AML-193 (cell line): ENCODE results near the gene ZC3H18.
"Not testable (repeated sequence)": the region's sequence is repeated elsewhere in the genome, so short reads cannot be mapped to it uniquely, and the experiment has no call there.

Experiments used
- DNase-seq, 2 experiments: peaks; one replicate each; lab custom pipeline; 2025; lab: John Stamatoyannopoulos, UW

ZC3H18 gene

GRCh38 chr16:88606148-88606757 lies 36.0 kb downstream of the ZC3H18 start:
- DNase-seq = no peak

GRCh38 chr16:88608076-88608475 lies 37.9 kb downstream of the ZC3H18 start:
- DNase-seq = no peak

DNA sequence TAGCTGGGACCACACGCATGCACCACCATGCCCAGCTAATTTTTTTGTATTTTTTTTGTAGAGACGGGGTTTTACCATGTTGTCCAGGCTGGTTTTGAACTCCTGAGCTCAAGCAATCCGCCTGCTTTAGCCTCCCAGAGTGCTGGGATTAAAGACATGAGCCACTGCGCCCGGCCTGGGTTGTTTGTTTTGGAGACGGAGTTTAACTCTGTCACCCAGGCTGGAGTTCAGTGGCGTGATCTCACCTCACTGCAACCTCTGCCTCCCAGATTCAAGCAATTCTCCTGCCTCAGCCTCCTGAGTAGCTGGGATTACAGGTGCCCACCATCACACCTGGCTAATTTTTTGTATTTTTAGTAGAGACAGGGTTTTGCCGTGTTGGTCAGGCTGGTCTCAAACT lies 39.2 kb downstream of the ZC3H18 start:
- DNase-seq = not testable (repeated sequence)

DNA sequence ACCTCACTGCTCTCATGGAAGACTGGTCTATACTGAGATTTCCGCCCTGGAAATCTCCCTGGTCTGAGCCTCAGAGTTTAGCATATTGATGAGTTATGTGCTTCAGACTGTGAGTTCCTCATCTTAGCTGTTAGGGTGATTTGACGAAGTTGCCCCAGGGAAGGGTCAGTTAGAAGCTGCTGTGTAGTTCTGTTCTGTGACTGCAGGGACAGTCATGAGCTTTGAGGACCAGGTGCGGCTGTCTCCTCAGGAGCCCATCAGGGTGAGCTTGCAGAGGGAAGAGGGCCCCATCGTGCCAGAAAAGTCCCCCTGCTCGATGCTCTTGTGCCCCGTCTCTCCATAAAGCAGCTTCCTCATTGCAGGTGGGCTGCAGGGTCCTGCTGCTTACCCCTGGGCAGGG lies 39.9 kb downstream of the ZC3H18 start:
- DNase-seq = no peak

DNA sequence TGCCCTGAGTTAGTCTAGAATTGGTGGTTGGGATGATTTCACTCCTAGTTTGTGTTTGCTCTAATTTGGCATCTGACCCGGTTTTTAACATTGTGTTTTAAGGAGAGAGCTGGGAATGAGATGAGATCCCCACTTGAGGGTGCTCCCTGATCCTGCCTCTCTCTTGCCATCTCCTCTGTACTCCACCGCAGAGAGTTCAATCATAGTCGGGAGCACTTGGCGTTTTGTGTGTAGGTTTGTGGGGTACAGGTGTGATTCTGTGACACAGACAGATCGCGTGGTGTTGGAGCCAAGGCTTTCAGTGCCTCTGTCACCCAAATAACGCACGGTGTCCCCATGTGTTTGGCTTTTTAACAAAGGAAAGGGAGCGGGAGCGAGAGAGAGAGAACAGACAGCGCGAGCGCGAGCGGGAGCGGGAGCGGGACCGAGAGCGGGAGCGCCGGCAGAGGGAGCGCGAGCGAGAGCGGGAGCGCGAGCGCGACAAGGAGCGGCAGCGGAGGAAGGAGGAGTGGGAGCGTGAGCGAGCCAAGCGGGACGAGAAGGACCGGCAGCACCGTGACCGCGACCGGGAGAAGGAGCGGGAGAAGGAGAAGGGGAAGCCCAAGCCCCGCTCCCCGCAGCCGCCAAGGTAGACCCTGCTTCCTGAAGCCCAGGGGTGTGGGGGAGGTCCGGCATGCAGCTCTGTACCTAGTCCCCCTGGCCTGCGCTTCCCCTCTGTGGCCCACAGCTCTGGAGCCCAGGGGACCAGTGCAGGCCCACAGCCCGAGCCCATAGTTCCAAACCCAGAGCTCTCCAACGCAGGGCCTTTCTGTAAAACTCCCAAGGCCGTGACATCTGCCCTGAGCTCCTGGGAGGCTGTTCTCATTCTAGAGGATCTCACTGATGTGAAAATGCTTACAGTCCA lies 41.0 kb downstream of the ZC3H18 start:
- no peak for DNase-seq

- no peak for DNase-seq
These were observed 43.1 kb downstream of the ZC3H18 start for GRCh38 chr16:88613293-88613692.

DNA sequence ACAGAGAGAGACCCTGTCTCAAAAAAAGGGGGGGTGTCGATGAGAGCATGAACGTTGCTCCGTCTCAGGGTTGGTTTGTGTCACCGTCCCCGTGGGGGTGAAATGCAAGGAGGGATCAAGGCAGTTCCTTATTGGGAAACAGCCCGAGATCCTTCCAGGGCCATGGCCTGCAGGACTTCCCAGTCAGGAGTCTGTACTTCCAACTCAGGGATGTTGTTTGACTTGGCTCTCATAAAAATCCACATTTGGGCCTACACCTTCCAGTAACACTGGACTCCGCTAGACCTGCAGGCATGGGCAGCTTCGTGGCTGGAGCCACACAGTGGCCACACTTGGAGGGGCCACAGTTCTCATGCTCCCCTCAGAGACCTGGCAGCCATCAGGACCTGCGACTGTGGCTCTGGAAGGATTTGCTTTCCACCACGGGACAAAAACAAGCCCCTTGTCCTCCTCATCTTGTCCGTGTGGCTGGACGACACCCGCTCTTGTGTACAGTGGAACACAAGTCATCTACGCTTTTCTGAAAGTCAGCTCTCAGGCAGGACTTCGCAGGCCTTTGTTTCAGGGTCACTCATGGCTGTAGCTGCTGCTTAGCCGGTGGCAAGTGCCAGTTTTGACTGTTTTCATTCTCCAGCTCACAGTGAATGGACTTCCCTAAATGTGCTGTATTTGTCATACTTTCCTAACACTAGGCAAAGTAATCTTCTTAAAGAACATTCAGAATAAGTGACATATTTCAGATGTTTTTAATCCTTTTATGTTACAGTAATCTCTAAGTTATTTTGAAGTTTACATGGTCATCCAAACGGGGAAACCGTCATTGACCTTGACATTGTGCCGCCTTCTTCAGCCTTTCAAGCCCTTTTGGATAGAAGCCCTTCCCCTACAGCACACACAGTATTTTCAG lies 44.0 kb downstream of the ZC3H18 start:
- no peak for DNase-seq

GRCh38 chr16:88614818-88615580 lies 44.8 kb downstream of the ZC3H18 start:
- DNase-seq = no peak

DNA sequence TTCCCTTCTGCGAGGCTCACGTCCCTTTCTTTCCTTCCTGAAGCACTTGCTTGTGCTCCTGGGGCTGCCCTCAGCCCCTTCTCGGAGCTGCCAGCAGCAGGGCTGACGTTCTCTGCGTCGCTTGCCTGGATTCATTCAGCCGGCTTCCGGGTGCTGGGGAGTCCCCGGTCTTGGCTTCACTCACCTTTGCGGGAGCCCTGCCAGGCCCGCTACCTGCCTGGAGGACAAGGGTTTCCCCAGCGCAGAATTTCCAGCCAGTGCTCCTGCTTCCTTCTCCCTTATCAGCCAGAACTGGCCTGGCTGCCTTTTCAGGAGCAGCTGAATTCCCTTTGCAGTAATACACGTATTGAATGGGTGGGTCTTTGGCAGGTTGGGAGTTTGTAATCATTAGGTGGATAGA lies 46.1 kb downstream of the ZC3H18 start:
- no peak for DNase-seq

GRCh38 chr16:88616736-88617135 lies 46.5 kb downstream of the ZC3H18 start:
- DNase-seq = no peak

DNA sequence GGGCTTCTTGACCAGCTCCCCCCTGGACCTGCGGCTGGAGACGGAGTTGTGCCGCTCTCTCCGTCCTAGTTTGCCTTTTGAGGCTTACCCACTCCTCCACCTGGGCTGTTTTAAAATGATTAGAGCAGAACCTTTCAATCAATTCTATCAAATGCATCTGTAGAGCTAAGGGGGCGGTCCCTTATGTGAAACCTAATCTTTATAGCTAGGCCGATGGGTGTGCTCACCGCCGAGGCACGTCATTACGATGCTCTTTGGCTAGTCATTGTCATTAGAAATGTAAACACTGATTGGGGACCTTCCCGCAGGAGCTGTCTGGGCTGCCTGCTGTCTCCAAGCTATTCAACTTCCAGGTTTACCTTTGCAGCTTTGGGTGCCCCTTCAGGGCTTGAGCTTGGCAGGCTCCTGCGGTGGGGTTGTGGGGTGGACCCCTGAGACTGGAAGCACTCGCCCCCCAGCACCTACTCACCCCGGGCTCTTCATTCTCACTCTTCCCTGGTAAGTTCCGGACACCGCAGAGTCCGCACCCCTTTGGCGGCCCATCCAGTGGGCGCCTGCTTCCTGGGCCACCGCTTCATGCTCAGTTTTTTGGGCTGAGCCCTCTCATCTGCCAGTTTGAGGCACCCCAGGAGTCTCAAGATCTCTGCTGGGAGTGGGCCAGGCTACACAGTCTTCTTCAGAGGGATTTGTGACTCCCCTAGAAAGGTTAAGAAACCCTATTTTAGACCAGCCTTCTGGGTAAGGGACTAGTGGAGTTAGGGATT lies 47.2 kb downstream of the ZC3H18 start:
- DNase-seq = no peak

DNA sequence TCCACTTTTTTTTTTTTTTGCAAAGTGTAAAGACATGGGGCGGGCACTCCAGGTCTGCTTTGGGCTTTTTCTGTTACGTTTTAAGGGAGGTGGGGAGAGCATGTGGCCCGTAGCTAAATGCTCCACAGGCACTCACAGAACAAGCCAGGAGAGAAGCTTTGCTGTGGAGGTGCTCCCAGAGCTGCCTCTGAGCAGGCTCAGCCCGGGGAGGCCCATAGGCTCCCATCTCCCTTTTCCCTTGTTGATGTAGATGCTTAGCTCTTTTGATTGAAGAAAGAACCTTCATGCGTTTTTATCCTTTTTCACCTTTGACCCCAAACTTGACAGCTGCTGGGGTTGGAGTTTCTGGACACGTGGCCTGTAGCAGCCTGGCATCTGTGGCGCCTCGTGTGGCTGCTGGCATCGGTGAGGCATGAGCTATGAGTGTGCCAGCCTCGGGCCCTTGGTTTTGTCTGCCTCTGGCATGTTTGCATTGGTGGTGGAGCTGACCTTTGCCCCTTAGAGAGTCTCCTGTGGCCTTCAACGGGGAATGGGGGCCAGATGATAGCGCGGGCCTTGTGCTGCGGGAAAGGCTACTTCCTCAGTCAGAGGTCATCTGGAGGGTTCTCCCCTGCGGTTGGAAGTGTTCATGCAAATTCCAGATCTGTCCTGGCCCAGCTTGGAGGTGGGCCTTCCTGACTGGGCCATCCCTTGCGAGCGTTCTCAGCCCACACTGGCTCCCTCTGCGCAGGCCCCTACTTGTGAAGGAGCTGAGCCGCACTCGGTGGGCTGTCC lies 48.2 kb downstream of the ZC3H18 start:
- no peak for DNase-seq

GRCh38 chr16:88618956-88619667 lies 48.9 kb downstream of the ZC3H18 start:
- DNase-seq = no peak

GRCh38 chr16:88619859-88620815 lies 49.9 kb downstream of the ZC3H18 start:
- DNase-seq = no peak

- DNase-seq = no peak
These were observed 51.9 kb downstream of the ZC3H18 start for GRCh38 chr16:88622125-88622524.

DNA sequence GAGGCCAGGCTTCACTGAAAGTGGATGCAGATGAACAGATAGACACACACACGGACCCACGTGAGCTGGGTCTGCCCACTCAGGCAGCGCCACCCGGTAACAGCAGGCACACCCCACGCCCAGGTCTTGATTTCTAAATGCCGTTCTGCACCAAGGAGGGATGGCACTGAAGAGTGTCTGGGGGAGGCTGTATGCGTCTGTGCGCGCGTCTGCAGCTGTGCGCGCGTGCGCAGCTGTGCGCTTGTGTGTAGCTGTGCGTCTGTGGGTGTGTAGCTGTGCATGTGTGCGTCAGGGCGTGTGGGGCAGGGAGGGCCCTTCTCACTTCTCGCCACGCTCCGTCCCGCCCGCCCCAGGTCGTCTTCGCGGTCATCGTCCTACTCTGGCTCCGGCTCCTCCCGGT lies 52.7 kb downstream of the ZC3H18 start:
- DNase-seq = no peak

GRCh38 chr16:88623858-88624257 lies 53.7 kb downstream of the ZC3H18 start:
- no peak for DNase-seq

GRCh38 chr16:88624481-88624880 lies 54.3 kb downstream of the ZC3H18 start:
- no peak for DNase-seq
